Measurements from ENCODE around the gene PEX11A.
A peak's percentile ranks its signal among the peaks of the same experiment; 100 is the strongest.

The PEX11A gene

DNA sequence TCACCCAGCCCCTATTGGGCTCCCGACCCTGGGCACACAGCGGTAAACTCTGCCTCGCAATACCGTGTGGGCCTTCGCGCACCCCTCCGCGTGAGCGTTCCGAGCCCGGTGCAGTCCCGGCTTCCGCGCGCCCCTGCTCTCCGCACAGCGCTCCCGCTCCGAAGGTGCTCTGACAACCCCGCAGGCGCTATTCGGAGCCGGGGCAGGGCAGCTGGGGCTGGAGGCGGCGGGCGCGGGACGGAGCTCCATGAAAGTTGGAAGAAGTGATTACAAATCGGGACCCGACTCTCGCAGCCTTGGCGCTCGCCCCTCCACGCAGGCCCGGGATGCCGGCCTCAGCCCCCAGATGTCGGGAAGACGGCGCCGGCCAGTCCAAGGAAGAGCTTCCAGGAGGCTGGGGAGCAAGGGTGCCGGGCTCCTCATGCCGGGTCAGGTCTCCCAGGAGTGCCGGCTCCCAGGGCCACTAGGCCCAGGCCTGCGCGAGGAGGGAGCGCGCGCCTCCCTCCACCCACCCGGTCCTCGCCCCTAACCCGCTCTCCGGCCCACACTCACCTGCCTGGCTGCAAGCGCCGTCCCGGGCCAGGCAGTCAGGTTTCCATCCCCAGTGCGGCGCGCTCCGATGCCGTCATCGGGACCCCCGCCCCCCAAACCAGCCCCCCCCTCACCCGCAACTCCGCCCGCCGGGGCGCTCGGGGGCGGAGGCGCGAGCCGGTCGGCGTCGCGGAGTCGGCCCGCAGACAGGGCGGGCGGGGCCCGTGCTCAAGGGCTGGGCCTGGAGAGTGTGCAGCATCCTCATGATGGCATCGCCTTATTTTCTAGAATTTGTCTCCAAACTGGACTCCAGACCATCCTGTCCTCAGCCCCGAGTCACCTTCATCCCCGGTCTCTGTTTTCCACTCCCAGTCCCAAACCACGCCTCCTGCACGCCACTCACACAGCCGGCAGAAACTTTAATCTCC is 35.4 kb downstream of the PEX11A start, which contains the start of gene KIF7:
Gene KIF7 (minus strand): TSS at position 621 of the 959 bp plus-strand sequence. CDS start 2,537 bp downstream, outside the sequence.
- no peak for DNase-seq (ENCODE audit: low spot score)

DNA sequence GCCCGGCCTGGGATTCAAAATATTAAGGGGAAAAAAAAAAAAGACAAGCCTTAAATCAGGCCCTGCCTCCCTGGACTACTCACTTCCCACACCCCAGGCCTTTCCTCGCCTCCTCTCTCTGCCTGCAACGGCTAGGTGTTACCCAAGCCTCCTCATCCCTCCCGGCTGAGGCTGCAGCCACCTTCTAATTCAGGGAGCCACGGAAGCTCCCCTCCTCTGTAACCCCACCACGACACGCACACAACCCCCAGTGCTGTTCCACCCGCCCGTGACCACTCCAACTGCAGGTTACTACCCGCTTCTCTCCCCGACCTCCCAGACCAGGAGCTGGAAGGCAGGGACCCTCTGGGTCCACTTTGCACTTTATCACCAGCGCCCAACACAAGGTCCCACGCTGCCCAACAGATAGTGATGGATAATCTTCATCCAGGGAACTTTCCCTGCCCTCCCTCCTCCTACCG is 36.2 kb downstream of the PEX11A start:
- no peak for DNase-seq (ENCODE audit: low spot score)

DNA sequence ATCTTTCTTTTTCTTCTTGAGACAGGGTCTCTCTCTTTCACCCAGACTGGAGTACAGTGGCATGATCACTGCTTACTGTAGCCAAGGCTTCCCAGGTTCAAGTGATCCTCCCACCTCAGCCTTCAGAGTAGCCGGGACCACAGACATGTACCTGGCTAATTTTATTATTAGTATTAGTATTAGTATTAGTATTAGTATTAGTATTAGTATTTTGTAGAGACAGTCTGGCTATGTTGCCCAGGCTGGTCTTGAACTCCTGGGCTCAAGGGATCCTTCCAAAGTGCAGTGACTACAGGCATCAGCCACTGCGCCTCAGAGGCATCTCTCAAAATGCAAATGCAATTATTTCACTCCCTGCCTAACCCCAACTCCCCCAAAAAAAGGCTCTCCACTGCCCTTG is 37.0 kb downstream of the PEX11A start:
- no peak for DNase-seq (ENCODE audit: low spot score)

DNA sequence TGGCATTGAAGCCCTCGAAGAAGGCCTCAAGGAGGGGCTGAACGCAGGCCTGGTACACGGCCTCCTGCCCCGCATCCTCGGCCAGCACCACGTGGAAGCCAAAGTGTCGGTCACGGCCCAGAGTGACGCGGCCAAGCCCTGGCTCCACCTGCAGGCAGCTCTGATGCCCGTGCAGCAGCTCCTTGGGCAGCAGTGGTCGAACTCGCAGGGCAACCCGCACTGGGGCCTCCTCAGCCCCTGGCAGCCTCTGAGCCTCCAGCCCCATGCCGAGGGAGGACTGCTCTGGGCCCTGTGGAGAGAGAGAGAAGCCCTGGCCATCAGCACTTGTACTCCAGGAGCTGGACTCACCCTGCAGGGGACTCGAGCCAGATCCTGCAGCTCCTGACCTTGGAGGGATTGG is 37.9 kb downstream of the PEX11A start:
- no peak for DNase-seq (ENCODE audit: low spot score)

DNA sequence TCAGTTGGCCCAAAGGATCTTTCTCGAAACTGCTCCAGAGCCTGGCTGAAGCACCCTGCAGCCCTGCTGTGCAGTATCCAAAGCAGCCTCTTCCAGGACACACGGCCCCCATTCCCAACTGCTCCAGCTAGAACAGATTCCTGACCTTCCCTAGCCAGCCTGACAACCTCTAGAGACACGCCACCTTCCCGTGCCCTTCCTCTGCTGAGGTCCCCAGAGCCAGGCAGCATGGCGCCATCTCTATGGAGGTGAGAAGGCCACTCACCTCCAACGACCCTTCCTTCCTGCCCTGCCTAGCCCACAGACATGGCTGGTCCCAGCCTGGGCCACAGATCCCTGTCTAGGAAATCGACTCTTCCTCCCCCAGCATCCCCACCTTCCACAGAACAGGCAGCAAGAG is 38.4 kb downstream of the PEX11A start:
- no peak for DNase-seq (ENCODE audit: low spot score)

DNA sequence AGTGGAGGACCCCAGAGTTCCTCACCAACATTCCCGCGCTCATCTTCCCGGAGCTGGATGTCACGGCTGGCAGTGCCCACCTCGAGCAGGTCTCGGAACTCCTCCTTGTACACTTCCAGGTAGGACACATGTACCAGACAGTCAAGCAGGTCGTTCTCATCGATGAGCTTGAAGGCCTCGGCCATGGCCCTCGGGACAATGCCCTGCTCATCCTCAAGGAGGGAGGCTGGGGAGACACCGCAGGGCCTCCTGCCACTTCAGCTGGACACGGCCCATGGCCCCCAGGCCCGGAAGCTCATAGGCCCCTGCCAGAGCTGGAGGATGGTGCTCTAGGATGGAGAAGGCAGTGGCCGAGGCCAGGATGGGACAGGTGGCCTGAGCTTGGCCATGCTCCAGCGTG is 40.8 kb downstream of the PEX11A start:
- no peak for DNase-seq (ENCODE audit: low spot score)

DNA sequence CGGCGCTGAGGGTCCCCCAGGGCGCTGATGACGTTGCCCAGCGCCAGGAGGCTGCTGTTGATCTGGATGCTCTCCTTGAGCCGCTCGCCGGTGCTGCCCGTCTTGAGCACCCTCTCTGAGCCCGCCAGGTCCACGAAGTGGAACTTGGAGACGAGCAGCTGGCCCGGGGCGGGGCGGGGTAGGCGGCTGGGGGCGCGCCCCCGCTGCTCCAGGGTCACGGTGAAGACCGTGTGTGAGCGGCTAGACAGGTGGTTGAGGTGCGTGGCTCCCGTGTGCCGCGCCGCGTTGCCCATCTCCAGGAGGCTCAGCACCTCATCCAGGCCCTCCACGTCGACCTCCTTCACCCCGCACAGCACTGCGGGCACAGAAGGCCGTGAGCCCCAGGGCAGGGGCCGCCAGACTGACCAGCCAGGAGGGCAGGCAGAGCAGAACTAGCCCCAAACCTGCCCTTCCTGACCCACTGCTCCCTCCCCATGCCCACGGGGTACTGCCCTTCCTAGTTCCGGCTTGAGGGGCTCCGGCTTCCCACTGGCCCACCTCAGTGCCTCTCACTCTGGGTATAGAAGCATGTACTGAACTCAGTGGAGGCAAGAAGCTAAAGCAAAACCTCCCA is 41.4 kb downstream of the PEX11A start:
- DNase-seq (ENCODE audit: low spot score) = no peak

DNA sequence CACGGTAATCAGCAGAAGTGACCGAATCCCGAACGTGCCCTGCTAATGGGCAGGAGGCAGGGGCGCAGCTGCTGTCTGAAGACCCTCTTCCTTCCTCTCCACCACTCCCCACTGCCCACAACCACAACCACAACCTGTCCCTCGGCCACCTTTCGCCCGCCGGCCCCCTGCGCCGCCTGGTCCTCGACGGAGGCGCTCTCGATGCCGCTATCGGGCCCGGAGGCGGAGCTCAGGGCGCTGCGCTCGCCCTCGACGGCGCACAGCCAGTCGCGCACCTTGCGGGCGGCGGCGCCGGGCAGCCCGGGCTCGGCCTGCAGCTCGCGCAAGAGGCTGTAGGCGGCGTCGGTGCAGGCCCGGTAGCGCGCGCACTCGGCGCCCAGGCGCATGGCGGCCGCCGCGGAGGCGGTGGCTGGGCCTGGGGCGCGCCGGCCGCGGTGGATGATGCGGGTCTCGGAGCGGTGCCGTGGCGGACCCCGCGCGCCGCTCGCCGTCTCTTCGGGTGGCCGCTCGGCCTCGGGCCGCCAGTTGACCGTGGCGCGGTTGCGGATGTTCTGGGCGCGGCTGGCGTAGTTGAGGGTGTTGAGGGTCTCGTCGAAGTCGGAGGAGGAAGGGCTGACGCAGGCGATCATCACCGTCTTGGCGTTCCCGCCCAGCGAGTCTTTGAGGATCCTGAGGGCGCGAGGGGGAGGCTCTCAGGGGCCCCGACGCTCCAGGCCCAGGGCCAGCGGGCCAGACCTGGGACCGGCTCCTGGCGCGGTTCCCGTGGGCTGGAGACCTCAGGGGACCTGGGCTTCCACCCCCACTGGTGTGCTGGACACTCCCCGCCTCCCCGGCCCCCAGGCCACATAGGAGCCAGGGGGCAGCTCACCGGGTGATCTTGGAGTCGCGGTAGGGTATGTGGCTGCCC is 42.2 kb downstream of the PEX11A start:
- no peak for DNase-seq (ENCODE audit: low spot score)

DNA sequence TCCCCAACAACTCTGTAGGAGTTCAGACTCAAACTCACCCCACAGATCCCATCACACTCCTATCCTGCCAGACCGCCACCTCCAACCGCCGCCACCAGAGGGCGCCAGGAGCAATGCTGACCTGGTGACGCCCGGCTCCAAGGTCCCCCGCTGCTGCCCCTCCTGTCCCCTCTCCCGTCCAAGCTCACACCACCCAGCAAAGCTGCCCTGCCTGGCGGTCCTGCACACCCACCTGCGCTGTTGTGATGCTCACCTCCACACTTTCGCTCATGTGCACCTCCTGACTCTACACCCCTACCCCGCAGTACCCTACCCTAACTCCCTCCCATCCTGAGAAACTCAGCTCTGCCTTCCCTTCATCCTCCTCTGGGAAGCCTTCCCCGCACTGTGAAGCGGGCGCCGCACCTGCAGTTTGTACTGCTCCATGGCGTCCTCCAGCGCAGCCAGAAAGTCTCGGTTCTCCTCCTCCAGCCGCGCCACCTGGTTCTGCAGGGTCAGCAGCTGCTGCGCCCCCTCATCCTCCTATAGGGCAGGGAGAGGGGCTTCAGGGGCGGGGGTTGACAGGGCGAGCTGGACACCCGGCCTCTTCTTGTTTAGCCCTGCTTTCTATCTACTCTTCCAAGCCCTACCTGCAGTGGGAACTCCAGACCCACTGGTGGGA is 43.2 kb downstream of the PEX11A start:
- DNase-seq (ENCODE audit: low spot score) = peak; percentile 58

DNA sequence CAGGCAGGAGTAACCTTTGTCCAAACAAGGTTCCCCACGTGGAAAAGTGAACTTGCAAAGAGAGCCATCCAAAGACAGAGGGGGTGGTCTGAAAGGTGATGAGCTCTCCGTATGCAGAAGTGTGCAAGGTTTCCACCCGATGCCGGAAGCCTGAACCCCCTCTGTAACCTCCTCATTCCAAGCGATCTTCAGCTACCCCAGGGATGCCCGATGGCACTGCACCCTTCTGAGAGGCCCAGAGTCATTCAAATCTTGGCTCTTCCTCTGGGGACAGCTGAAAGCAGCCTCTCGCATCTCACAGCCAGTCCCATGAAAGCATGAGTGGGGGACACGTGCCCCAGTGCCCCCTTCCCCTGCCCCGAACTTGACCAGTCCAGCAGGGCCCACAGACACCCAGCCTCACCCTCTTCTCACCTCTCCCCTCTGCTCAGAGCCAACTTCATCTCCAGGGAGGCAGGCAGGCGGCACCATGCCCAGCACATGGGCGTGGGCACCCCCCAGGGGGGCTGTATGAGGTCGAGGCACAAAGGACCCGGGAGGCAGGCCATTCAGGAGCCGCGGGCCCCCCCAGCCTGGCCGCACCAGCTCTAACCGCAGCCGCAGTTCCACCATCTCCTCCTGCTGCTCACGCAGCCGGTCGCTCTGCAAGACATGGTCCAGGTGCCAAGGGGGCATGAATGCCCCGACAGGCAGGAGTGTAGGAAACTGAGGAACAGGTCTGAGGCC is 44.0 kb downstream of the PEX11A start:
- no peak for DNase-seq (ENCODE audit: low spot score)

DNA sequence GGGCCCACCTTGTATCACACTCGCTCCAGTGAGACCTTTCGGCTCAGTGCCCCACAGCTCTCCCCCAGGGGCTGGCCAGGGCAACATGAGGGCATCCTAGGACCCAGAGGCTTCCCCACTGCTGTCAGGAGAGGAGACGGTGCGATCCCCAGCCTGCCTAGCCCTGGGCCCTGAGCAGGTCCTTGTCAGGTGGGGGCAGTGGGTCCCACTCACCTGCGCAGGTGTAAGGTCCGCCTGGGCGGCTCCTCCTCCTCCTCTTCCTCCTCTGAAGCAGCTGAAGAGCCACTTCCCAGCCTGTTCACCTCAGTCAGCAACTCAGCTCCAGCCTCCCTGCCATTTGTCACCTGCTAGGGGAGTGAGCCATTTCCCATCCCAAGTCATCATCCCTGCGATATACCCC is 44.9 kb downstream of the PEX11A start:
- DNase-seq (ENCODE audit: low spot score) = no peak

DNA sequence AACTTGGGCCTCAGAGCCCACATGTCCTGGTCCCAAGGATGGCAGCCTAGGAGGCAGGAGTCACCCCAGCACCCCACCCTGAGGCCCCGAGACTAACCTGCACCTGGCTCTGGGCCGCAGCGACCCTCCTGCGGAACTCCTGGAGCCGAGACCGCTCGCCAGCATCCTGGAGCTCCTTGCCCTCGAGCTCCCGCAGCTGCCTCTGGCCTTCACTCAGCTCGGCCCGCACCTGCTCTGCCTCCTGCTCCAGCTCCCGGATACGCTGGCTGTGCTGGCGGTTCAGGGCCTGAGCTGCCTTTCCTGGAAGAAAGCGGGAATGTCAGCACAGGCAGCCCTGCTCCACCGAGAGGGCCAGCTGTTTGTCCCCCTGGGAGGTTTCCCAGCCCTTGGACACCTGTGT is 48.4 kb downstream of the PEX11A start:
- no peak for DNase-seq (ENCODE audit: low spot score)

DNA sequence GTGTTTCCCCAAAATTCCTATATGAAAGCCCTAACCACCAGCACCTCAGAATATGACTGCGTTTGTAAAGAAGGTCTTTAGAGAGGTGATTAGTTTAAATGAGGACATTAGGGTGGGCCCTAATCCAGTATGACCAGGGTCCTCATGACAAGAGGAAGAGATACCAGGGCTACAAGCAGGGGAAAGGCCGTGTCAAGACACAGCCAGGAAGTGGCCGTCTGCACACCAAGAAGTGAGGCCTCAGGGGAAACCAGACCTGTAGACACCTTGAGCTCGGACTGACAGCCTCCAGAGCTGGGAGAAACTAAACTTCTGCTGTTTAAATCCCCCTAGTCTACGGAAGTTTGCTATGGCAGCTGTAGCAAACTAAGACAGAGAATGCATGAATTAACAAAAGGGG is 49.5 kb downstream of the PEX11A start:
- DNase-seq (ENCODE audit: low spot score) = no peak

DNA sequence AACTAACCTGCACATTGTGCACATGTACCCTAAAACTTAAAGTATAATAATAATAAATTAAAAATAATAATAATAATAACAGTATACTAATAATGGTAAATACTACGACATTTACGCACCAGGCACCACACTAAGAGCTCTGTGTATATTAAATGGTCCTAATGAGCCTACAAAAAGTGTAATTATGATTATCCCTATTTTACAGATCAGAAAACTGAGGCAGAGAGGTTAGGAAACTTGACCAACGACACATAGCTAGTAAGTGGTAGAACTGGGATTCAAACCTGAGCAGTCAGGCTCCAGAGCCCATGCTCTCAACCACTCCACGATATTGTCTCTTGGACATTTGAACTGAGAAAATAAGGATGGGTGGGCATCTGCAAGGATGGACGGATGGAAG is 50.3 kb downstream of the PEX11A start:
- no peak for DNase-seq (ENCODE audit: low spot score)

DNA sequence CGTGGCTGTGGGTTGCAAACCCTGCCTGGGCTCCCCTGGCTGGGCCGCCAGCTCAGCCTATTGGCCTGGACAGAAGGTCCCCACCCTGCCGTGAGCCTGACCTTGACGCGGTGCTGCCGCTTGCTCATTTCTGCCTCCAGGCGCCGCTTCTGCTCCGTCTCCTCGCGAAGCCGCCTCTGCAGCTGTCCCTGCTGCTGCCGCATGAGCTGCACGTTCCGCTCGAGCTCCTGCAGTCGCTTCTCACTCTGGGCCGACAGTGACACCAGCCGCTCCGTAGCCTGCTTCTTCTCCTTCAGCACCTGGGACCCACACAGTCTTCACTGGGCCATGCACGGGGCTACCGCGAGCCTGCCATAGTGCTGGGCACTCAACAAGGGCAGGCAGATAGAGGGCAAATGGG is 57.0 kb downstream of the PEX11A start:
- DNase-seq (ENCODE audit: low spot score) = no peak

DNA sequence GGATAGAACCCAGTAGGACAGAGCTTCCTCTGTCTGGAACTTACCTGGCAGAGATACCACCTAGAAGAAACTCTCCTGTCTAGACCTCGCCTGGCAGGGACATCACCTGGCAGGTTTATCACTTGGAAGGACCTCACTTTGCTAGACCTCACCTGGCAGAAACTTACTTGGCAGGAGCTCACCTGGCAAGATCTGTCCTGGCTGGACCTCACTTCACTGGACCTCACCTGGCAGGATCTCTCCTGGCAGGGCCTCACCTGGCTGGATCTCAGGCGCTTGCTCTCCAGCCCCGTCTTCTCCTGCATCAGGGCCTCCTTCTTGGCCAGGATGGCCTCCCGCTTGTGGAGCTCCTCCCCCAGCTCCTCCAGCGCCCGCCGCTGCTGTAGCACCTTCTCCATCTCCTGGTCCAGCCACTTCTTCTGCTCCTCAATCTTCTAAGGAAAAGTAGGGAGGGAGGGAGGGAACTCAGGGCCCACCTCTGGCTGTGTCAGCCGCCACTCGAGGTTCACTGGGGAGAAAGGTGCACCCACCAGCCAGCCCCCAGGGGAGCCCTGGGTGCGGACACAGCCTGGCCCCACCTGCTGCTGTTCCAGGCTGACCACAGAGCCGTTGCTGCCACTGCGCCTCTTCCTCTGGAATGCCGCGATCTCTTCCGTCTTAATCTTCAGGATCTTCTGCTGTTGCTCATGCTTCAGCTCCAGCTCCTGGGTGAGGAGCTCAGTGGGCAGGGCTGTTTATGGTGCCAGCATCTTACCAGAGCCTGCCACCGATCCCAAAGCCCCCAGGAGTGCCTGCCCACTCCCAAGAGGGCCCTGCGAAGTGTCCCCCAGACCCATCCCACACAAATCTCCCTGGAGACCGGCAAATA is 57.8 kb downstream of the PEX11A start:
- DNase-seq (ENCODE audit: low spot score) = no peak

DNA sequence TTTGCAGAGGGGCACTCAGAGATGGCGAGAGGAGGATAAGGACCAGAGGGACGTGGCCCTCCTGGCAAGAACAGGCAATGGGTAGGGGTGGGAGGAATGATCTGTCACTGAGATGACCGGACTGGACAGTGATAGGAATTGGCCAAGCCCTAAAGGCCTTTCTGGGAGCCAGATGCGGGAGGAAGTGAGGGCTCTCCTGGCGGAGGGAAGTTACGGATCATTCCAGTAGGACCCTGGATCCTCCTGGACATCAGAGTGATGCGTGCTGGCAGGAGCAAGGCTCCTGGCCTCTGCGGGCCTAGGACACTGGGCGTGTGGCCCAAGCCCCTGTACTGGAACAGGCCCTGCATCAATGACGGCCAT is 58.7 kb downstream of the PEX11A start:
- DNase-seq (ENCODE audit: low spot score) = no peak
